ENCODE results near the gene SETD2. TPM values are rescaled to one million over a fixed set of nuclear protein-coding genes. Genes with fewer than 3 reads are reported as not detected.

The SETD2 gene
- total RNA-seq, 1 experiment from 2014 or later: 47.6 TPM

- peaks cover 10% of the 10 kb centered on the region for H3K4me1 ChIP-seq
- no TSS peak for BruUV-seq (replicated peaks)
- POLR2A ChIA-PET: interaction anchor here (0.5 kb wide), 1 partner anchor 15 kb away, joined by 4 read pairs; no protein-coding TSS in a partner anchor
- no peak overlapping the region for H3K4me3 ChIP-seq (ENCODE audit: low read depth, low read length)
- H3K4me1 Mint-ChIP-seq (ENCODE audit: low read depth, unreplicated experiment): peaks cover 24% of the 10 kb centered on the region
- intact Hi-C loops (cut with micrococcal nuclease; ENCODE audit: unreplicated experiment): no loop called here
- no peaks in the 10 kb centered on the region for H3K36me3 ChIP-seq (ENCODE audit: control insufficient read depth, insufficient read depth, low read length)
- no peaks in the 10 kb centered on the region for H3K9me3 ChIP-seq
- peaks cover 37% of the 10 kb centered on the region for H3K36me3 Mint-ChIP-seq (ENCODE audit: insufficient read depth, unreplicated experiment)
- H3K27ac Mint-ChIP-seq (ENCODE audit: unreplicated experiment): no peak overlapping the region
- DNase-seq: no peak
- H3K4me3 Mint-ChIP-seq (ENCODE audit: unreplicated experiment): no peak overlapping the region
- no peaks in the 10 kb centered on the region for H3K27me3 Mint-ChIP-seq (ENCODE audit: insufficient read depth, unreplicated experiment)
- CTCF ChIA-PET: no interaction called here
- no peaks in the 10 kb centered on the region for H3K9me3 Mint-ChIP-seq (ENCODE audit: unreplicated experiment)
- no peaks in the 10 kb centered on the region for H3K27me3 ChIP-seq (replicated peaks; ENCODE audit: control insufficient read depth, insufficient read depth, low read length)
- no peak for TF ChIP-seq CTCF (IDR thresholded peaks at IDR 0.05; ENCODE audit: insufficient read depth in 1 of 2, low read depth in 1 of 2, low read length in 1 of 2, severe bottlenecking in 1 of 2, unreplicated experiment in 1 of 2)
Measured at GRCh38 chr3:47108546-47108945, 55.4 kb downstream of the SETD2 start.

GRCh38 chr3:47104259-47104658 lies 59.7 kb downstream of the SETD2 start:
- H3K27me3 ChIP-seq (replicated peaks; ENCODE audit: control insufficient read depth, insufficient read depth, low read length): no peaks in the 10 kb centered on the region
- Mint-ChIP-seq H3K27me3 (ENCODE audit: insufficient read depth, unreplicated experiment) (no peaks in the 10 kb centered on the region), H3K9me3 (ENCODE audit: unreplicated experiment) (no peaks in the 10 kb centered on the region), H3K4me3 (ENCODE audit: unreplicated experiment) (no peak overlapping the region), H3K36me3 (ENCODE audit: insufficient read depth, unreplicated experiment) (peaks cover 32% of the 10 kb centered on the region), H3K27ac (ENCODE audit: unreplicated experiment) (no peak overlapping the region), H3K4me1 (ENCODE audit: low read depth, unreplicated experiment) (peaks cover 24% of the 10 kb centered on the region)
- H3K36me3 ChIP-seq (ENCODE audit: control insufficient read depth, insufficient read depth, low read length): no peaks in the 10 kb centered on the region; the same call in 1 of the 2 replicates
- no peaks in the 10 kb centered on the region for H3K9me3 ChIP-seq
- no peak for TF ChIP-seq CTCF (IDR thresholded peaks at IDR 0.05; ENCODE audit: insufficient read depth in 1 of 2, low read depth in 1 of 2, low read length in 1 of 2, severe bottlenecking in 1 of 2, unreplicated experiment in 1 of 2)
- POLR2A ChIA-PET: interaction anchor here (0.6 kb wide), 1 partner anchor 127 kb away, joined by 3 read pairs; no protein-coding TSS in a partner anchor
- H3K4me3 ChIP-seq (ENCODE audit: low read depth, low read length): no peak overlapping the region
- no TSS peak for BruUV-seq (replicated peaks)
- peaks cover 38% of the 10 kb centered on the region for H3K4me1 ChIP-seq
- no peak for DNase-seq
- intact Hi-C loops (cut with micrococcal nuclease; ENCODE audit: unreplicated experiment): no loop called here
- CTCF ChIA-PET: no interaction called here

- CTCF ChIA-PET: no interaction called here
- H3K4me3 Mint-ChIP-seq (ENCODE audit: unreplicated experiment): no peak overlapping the region
- H3K9me3 ChIP-seq: no peaks in the 10 kb centered on the region
- no peaks in the 10 kb centered on the region for H3K27me3 ChIP-seq (replicated peaks; ENCODE audit: control insufficient read depth, insufficient read depth, low read length)
- no peak for TF ChIP-seq CTCF (IDR thresholded peaks at IDR 0.05; ENCODE audit: insufficient read depth in 1 of 2, low read depth in 1 of 2, low read length in 1 of 2, severe bottlenecking in 1 of 2, unreplicated experiment in 1 of 2)
- no peak overlapping the region for H3K4me3 ChIP-seq (ENCODE audit: low read depth, low read length)
- no peak overlapping the region for H3K27ac Mint-ChIP-seq (ENCODE audit: unreplicated experiment)
- no peaks in the 10 kb centered on the region for H3K27me3 Mint-ChIP-seq (ENCODE audit: insufficient read depth, unreplicated experiment)
- intact Hi-C loops (cut with micrococcal nuclease; ENCODE audit: unreplicated experiment): no loop called here
- no TSS peak for BruUV-seq (replicated peaks)
- H3K9me3 Mint-ChIP-seq (ENCODE audit: unreplicated experiment): no peaks in the 10 kb centered on the region
- peaks cover 32% of the 10 kb centered on the region for H3K36me3 Mint-ChIP-seq (ENCODE audit: insufficient read depth, unreplicated experiment)
- POLR2A ChIA-PET: interaction anchor here (0.6 kb wide), 2 partner anchors 127 to 163 kb away, joined by 3 read pairs; no protein-coding TSS in a partner anchor
- no peaks in the 10 kb centered on the region; the same call in none of the 2 replicates for H3K36me3 ChIP-seq (ENCODE audit: control insufficient read depth, insufficient read depth, low read length)
- peak in 1 of 2 experiments; percentile 28 for DNase-seq
- peaks cover 33% of the 10 kb centered on the region for H3K4me1 ChIP-seq
- H3K4me1 Mint-ChIP-seq (ENCODE audit: low read depth, unreplicated experiment): peaks cover 18% of the 10 kb centered on the region
Measured at GRCh38 chr3:47103619-47104018, 60.3 kb downstream of the SETD2 start.
